Head of caudate nucleus (tissue), 42 donors: ENCODE data around the gene LGALSL.
"Not testable (repeated sequence)": the region's sequence is repeated elsewhere in the genome, so short reads cannot be mapped to it uniquely, and the experiment has no call there.

Source experiments
- DNase-seq, 42 donors: peaks; one replicate each; pipeline versions ENCODE4 v3.0.0 to v3.0.0-alpha.2; 2020 to 2021; ENCODE audit warnings: mixed read lengths in 7 of 42
- intact Hi-C: fragments of 100-400 bp; cut with DNase I; formaldehyde crosslinking; loops from one replicate; pipeline ENCODE4 v1.15.0; 2022

Gene LGALSL

DNA sequence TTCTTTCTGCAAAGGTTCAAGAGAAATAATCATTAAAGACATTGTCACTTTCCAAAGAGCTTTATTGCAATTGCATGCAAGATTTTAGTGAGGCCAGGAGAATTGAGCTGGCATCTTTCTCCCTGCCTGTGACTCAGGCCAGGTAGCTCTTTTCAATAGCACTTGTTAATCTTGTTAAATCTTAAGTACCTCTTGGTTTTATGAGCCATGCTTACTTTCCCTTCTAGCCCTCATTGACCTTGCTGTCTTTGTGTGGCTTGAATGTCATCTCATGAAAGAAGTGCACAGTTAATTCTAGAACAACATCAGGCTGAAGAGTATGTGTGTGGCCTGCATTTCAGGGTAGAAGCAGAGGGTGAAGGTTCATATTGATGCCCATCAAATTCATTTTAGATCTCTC is 14.8 kb upstream of the LGALSL start:
- no peak for DNase-seq
- intact Hi-C loops: no loop called here

DNA sequence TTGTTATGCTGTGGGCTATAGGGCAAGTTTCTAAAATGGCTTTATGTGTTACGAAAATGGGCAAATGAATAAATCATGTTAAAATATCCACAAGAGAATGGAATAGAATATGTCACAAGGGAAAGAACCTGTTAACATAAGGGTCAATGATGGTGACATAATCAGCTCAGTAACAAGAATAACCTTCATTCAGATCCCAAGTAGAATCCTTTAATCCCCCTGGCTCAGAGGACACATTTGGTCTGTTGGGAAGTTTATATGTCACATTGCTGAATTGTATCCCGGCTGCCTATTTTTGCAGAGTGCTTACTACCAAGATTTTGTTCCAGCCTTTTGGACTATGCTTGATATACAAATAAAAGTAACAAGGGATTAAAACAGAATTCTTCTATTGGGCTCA is 13.1 kb upstream of the LGALSL start:
- no peak for DNase-seq
- intact Hi-C loops: no loop called here

DNA sequence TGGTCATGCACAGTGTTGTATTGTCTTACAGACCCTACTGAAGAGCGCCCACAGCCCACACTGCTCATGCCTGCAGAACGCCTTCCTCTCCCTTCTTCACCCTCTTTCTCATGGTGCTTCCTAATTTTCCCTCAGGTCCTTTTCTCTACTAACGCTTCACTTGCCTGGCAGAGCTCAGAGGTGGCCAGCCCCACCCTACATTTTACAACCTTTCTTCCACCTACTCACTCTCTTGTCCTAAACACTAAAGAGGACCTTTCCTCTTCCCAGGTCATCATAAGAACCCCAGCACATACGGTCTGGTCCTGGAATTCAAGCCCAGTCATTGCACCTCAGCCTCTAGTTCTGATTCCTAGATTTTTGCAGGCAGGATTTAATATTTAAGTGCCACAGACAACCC is 11.7 kb upstream of the LGALSL start:
- DNase-seq: no peak
- intact Hi-C loops: no loop called here

DNA sequence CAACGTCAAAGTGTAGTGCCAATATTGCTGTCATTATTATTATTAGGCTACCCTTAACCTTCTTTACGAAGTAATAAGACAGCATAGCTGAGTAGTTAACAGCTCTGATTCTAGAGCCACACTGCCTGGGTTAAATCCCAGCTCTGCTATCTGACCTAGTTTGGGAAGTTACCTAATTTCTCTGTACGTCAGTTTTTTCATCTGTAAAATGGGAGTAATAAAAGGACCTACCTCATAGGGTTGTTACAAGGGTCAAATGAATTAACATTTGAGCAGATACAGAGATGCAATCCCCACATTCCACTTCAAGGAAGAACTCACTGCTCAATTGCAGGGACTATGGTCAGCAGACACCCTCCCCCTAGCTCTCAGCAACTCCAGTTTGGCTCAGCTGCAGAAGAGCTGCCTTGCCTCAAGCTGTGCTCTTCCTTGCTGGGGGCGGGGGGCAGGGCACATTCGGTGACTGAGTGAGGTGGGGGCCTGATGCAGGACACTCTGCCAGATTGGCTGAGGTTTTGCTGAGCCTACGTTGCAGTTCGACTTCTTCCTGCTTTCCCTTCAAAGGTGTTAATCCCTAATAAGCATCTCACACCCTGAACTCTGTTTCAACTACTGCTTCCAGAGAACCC is 11.0 kb upstream of the LGALSL start:
- intact Hi-C loops: no loop called here
- no peak for DNase-seq

DNA sequence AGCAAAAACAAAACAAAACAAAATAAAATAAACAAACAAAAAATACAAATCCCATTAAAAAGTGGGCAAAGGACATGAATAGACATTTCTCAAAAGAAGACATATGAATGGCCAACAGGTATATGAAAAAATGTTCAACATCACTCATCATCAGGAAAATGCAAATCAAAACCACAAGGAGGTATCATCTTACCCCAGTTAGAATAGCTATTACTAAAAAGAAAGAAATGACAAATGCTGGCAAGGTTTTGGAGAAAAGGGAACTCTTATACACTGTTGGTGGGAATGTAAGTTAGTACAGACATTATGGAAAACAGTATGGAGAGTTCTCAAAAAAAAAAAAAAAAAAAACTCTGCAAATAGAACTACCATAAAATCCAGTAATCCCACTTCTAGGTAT is 8.0 kb upstream of the LGALSL start:
- DNase-seq, intact Hi-C loops: not testable (repeated sequence)

DNA sequence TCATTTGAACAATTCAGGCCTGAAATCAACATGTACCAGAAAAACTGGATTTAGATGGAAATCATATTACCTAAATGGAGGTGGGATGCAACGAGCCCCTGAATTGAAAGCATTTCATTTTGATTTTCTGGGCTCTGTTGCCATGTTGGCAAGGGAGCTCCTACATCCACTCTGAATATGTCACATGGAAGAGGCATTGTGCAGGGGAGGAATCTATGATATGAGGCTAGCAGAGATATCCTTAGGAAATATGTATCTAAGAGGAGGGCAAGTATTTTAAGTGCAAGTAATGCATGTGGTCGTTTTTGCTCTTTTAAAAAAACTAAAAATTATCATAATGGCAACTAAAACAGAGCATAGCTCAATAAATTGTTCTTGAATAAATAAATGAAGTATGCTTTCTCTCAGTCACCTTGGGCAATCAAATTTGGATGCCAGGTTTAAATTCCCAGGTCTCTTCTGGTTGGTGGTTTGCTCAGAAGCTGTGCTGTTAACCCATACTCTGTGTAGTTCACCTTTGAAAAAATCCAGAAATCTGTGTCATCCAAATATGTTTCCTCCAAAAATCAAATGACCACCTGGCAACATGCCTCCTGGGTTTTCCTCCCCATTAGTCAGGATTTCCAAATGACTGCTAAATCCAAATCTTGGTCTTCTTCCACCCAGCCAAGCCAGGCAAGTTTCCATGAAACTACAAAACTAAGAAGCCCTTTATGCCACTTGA is 6.5 kb upstream of the LGALSL start:
- peak in 6 of 42 donors; percentile 12 to 55 (median 17) for DNase-seq
- intact Hi-C loops: no loop called here

DNA sequence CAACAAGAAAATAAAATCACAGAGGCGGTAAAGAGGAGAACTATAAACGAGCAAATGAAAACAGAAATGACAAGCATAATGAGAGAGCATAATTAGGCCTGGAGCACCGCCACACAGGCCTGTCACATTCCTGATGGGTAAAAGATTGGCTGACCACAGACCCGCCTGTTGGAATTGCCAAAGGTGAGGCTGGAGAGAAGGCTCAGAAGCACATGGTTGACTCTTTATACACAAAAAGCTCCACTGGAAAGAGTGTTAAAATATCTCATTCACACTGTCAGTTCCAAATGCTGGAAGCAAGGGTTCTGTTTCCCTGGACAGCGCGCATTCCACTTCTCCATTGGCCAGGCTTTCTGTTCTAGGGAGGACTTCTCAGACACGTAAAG is 5.9 kb upstream of the LGALSL start:
- peak in 19 of 42 donors; percentile 9 to 58 (median 31) for DNase-seq
- intact Hi-C loops: no loop called here

DNA sequence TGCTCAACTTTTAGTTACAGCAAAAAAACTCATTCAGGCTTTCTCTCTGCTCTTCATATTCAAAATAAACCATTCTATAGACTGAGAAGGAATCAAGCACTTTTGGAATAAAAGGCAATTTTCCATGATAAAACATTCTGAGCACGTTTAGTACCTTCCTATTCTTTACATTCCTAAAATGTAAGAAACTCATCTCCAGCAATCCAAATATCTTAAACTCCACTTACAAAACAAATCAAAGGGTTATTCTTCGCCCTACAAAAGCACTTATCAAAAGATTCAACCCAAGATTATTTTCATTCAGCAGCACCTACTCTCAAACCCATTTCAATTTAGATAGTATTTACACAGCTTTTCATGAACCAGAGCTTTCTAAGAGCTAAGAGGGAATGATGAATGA is 2.9 kb upstream of the LGALSL start:
- no peak for DNase-seq
- intact Hi-C loops: loop anchor here (10.0 kb wide), 1 partner anchor 316 kb away; no protein-coding TSS in a partner anchor

DNA sequence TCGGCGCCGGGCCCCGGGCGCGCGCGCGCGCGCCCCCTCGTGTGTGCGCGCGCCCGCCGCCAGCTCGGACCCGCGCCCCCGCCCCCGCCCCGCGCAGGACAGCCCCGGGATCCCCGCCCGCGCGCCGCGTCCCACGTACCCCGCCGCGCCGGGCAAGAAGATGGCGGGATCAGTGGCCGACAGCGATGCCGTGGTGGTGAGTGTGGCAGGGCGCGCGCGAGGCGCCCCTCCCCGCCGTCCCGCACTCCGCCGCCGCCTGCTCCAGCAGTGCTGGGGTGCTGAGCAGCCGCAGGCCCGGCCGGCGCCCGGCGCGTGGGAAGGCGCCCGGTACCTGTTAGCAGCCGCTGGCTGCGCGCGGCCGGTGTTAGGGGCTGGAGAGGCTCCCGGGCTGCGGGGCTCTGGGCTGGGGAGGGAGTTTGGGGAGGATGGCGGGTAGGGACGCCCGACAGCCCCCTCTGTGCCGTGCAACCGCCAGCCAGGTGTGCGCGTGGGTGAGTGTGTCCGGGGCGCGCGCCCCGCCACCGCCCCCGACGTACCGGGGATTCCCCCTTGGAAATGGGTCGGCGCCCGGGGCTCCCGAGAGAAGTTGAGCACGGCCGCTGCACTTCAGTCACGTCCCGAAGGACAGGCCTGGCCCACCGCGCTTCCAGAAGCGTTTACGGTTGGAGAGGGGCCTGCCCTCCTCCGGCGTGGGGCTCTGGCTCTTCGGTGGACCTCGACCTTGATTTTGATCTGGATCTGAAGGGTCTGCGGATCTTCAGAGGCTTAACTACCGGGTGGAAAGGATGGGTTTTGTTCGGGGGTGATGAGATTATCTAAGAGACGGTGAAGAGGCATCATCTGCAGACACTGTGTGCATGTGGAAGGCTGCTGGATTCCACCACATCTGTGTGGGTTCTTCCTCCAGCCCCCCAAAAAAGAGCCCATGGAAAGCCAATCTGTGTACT is 697 bp downstream of the LGALSL start:
- intact Hi-C loops: loop anchor here (5.0 to 10.0 kb wide), 2 partner anchors 68 to 320 kb away; partner anchors contain the start of gene AFTPH
- peak in 41 of 42 donors; percentile 23 to 87 (median 72) for DNase-seq

DNA sequence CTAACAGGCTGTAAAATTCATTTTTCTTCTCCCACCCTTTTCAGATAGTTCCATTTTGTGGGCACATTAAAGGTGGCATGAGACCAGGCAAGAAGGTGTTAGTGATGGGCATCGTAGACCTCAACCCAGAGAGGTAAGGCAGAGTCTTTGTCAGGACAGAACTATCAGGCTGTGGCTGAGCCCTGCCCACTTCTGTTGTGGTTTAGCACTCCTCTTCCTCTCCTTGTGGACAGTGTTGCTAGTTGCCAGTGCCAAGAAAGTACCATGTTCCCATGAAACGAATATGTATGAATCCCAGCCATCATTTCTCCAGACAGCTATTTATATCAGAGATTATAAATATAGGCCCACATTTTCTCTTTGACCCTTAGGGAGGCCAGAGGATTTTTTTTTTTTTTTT is 1.6 kb downstream of the LGALSL start:
- intact Hi-C loops: loop anchor here (5.0 to 10.0 kb wide), 2 partner anchors 67 to 321 kb away; partner anchors contain the start of gene AFTPH
- peak in 1 of 42 donors; percentile 15 for DNase-seq

DNA sequence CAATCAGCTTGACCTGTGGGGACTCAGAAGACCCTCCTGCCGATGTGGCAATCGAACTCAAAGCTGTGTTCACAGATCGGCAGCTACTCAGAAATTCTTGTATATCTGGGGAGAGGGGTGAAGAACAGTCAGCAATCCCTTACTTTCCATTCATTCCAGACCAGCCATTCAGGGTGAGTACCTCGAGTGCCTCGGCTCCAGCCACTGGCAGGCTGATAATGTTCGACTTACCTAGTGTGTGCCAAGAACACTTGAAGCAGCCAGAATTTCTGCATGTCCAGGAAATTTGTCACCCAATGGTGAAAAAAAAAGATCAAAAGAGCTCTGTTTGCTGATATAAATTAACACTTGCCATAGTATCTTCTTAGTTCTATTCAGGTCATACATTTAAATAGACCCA is 2.3 kb downstream of the LGALSL start:
- DNase-seq: peak in 13 of 42 donors; percentile 13 to 50 (median 28)

DNA sequence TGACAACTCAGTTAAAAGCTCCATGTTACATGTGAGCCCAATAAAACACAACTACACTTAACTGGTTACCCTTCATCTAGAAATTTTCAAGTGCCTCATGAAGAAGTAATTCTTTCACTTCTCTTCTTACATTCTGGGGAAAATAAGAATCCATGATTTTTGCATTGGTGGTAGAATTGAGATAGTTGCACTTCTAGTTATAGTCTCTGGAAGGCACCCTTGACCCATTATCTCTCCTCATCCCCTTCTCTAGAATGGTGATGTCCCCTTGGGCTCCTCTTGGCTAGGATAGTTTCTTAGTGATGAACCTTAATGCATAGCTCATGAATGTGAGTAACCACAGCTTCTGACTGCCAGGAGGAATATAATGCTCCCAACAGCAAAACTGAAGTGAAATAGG is 3.6 kb downstream of the LGALSL start:
- intact Hi-C loops: loop anchor here (5.0 to 10.0 kb wide), 2 partner anchors 65 to 323 kb away; partner anchors contain the start of gene AFTPH
- DNase-seq: no peak

More for the DNA sequence above, 2.3 kb downstream of the LGALSL start:
- intact Hi-C loops: loop anchor here (5.0 to 10.0 kb wide), 2 partner anchors 66 to 321 kb away; partner anchors contain the start of gene AFTPH

DNA sequence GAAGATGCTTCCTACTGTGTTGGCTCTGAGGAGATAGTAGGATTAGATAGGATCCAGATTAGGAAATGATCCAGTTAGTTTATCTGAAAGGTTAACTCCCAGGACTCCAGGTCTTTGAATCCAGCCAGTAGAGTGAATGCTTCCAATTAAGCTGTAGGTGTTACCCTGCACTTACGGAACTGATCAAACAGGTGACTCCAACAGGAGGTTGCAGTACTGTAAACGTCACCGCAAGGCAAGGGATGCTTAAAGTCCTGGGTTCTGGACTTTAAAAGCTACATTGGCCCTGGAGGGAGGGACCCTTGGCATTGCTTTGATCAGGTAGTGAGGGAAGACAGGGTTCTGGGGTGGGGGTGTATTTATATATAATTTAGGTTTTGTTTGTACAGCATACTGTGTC is 5.6 kb downstream of the LGALSL start:
- intact Hi-C loops: loop anchor here (5.0 to 10.0 kb wide), 2 partner anchors 63 to 325 kb away; partner anchors contain the start of gene AFTPH
- no peak for DNase-seq

DNA sequence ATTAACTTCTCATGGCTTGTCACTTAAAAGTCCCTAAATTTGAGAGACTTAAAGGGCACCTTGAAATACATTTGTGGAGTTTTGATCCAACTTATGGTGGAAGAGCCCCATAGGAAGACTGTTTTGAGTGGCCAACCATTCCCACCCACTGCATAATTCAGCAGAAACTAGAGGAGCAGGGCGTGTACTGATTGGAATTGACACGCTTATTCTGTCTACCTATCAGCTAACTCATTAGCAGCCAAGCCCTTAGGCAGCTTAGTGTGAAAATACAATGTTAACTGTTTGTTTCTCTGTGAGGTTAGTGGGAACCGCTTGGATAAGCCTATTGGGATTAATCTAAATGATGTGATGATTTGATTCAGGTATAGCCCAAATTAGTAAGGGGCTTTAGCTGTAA is 6.4 kb downstream of the LGALSL start:
- no peak for DNase-seq
- intact Hi-C loops: no loop called here

DNA sequence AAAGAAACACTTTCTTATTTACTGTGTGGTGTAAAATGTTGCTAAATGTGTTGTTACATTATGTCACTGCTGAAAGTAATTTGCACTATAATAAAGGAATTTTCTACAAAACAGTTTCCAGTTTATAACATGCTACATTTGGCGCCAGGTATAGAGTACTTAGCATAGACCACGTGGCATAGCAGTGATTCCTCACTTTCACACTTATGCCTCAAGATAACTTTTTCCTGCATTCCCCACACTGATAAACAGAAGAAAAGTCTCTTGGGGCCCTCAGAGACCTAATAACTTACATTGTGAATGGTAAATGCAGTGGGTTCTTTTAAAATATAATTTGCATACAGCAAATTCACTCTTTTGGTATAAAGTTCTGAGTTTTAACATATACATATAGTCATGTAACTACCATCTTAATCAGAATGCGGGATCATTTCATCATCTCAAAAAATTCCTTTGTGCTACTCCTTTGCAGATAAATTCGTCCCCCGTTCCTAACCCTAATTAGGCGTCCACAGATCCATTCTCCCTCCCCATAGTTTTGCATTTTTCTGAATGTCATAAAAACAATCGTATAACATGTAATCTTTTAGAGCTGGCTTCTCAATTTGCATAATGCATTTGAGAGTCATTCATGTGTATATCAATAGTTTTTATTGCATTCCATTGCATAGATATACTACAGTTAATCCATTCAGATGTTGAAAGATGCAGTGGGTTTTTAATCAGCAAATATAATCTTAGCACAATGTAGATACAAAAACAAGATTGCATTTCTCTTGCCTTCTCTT is 7.5 kb downstream of the LGALSL start:
- intact Hi-C loops: no loop called here

DNA sequence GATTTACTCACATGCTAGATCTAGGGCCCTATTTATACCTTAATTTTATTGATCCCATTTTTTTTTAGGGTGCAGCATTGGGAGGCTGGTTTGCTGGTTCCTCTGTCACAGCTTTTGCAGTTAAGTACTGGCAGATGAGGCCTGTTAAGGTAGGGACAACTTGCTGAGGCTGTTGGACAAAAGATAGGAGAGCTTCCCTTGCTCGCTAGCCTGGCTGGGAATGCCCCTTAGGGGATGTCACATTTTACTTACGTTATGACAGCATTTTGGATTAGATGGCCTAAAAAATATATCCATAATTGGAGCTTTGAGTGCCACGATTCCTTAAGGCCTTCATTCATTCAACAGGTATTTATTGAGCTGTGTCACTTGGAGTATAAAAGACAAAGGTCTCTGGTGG is 8.2 kb downstream of the LGALSL start:
- intact Hi-C loops: no loop called here
- DNase-seq: no peak

More for the DNA sequence above, 7.5 kb downstream of the LGALSL start:
- no peak for DNase-seq

DNA sequence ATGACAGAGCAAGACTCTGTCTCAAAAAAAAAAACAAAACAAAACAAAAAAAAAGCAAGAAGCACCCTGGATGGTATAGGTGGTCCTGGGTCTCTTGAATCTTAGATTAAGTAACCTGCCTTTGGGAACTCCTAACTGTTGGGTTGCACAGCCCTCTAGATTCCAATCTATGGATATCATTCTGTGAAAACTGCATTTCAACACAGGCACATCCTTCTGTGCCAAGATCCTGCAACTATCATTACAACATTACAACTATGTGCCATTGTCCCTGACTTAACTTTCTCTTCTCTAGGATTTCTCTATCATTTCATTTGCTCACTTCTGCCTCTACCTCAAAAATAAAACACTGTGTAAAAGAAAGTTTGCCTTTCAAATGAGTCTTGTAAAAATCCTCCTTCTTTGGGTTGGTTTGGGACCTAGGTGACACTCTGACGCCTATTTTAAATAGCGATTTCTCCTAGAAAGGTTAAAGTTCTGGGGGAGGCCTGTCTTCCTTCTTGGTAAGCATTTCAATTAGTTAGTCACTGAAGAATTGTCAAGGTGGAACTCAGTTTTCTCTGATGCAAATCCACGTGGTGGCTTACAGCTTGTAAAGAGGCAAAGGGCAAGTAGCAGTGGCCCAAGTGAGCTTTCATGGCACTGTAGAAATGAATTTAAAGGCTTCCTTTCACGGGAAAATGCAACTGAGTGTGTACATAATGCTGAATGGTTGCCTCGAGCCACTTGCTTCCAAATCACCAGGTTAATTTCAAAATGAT is 9.2 kb downstream of the LGALSL start:
- intact Hi-C loops: no loop called here
- no peak for DNase-seq

DNA sequence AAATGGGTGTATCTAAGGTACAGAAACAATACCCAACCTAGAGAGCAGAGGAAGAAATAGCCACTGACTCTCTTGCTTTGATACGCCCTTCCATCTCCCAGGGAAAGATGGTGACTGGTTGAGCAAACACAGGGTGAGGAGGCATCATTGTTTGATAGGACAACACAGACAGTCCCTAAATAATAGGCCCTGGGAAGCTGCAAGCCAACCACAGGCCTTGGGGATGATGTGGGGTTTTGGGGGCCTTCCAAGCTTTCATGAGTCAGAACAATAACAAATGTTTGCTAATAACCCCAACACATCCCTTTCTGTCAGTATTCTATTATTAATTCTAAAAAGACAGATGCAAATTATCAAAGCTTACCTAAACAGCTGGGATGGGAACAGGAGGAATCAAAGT is 9.8 kb downstream of the LGALSL start:
- intact Hi-C loops: no loop called here
- peak in 25 of 42 donors; percentile 23 to 81 (median 47) for DNase-seq
